GM23338 (cell line): ENCODE measurements around the gene SPACA7.

Experiments used
- JUNB ChIP-seq: IDR thresholded peaks from one replicate; pipeline ENCODE4 v1.6.1; 2016; ENCODE audit warnings: antibody characterized with exemption; ENCODE audit not compliant: unreplicated experiment
- NANOG ChIP-seq: IDR thresholded peaks from 2 replicates; pipeline ENCODE4 v1.6.1; 2016; ENCODE audit warnings: antibody characterized with exemption, borderline replicate concordance
- TF ChIP-seq, protein P1 (sequence below), 2 experiments: fragments of 200-600 bp in 1 of 2; sonication (generic) in 1 of 2; conservative IDR thresholded peaks; 2 replicates each; pipeline versions ENCODE4 v1.5.1 to v1.6.1; 2016 to 2017; ENCODE audit warnings: antibody characterized with exemption in 2 of 2, low read depth in 2 of 2, mild to moderate bottlenecking in 2 of 2, moderate library complexity in 1 of 2

DNA sequence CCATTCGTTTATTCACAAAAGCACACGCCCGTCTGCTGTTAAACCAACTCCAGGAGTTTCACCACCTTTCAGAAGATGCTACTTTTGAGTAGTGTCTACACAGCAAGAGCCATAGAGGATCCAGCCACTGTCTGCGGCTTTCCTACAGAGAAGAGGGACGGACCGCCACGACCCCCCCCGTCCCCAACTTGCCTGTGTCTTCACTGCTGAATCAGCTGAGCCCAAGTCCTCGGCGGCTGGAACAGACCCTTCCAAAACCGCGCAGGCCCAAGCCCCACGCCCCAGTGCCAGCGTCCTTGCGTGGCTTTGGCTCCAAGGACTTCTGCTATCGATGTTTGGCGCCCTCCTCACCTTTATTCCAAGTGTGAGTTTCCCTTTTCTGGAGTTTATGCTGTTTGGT is 65.1 kb downstream of the SPACA7 start:
- TF ChIP-seq, protein P1, sequence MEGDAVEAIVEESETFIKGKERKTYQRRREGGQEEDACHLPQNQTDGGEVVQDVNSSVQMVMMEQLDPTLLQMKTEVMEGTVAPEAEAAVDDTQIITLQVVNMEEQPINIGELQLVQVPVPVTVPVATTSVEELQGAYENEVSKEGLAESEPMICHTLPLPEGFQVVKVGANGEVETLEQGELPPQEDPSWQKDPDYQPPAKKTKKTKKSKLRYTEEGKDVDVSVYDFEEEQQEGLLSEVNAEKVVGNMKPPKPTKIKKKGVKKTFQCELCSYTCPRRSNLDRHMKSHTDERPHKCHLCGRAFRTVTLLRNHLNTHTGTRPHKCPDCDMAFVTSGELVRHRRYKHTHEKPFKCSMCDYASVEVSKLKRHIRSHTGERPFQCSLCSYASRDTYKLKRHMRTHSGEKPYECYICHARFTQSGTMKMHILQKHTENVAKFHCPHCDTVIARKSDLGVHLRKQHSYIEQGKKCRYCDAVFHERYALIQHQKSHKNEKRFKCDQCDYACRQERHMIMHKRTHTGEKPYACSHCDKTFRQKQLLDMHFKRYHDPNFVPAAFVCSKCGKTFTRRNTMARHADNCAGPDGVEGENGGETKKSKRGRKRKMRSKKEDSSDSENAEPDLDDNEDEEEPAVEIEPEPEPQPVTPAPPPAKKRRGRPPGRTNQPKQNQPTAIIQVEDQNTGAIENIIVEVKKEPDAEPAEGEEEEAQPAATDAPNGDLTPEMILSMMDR (conservative IDR thresholded peaks at IDR 0.05; ENCODE audit: low read depth in 2 of 2) = no peak
- TF ChIP-seq JUNB (no peak), NANOG (no peak)
